Measurements from ENCODE around the gene VEPH1.

VEPH1 gene

DNA sequence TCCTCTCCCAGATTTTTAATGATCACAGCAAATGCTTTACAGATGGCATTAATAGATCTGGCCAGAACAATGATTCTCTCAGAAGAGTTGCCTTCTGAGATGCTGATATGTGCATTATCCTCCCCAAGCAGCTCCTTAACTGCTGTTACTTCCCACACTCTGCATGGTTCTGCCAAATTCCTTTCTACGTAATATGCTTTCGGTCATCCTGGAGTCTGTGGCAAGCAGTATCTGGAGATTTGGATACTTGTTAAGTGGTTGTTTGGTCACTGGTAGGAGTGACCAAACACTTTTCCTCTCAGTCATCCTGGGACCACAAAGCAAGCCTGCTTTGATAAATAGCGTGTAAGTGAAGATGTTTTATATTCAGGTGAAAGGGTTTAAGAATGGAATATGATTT is 272.1 kb downstream of the VEPH1 start:
- ChIA-PET POLR2A (no interaction called here), CTCF (interaction anchor here (1.2 to 1.3 kb wide), 3 partner anchors 9 to 108 kb away, joined by 3 to 5 read pairs (median 3); no protein-coding TSS in a partner anchor)
- TF ChIP-seq, protein P1, sequence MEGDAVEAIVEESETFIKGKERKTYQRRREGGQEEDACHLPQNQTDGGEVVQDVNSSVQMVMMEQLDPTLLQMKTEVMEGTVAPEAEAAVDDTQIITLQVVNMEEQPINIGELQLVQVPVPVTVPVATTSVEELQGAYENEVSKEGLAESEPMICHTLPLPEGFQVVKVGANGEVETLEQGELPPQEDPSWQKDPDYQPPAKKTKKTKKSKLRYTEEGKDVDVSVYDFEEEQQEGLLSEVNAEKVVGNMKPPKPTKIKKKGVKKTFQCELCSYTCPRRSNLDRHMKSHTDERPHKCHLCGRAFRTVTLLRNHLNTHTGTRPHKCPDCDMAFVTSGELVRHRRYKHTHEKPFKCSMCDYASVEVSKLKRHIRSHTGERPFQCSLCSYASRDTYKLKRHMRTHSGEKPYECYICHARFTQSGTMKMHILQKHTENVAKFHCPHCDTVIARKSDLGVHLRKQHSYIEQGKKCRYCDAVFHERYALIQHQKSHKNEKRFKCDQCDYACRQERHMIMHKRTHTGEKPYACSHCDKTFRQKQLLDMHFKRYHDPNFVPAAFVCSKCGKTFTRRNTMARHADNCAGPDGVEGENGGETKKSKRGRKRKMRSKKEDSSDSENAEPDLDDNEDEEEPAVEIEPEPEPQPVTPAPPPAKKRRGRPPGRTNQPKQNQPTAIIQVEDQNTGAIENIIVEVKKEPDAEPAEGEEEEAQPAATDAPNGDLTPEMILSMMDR (IDR thresholded peaks at IDR 0.05; ENCODE audit: insufficient read depth, low read length, missing control alignments) = no peak
- DNase-seq (ENCODE audit: low read depth, low spot score) = peak; percentile 59
- H3K4me3 ChIP-seq (ENCODE audit: low read depth, low read length) = no peak overlapping the region

DNA sequence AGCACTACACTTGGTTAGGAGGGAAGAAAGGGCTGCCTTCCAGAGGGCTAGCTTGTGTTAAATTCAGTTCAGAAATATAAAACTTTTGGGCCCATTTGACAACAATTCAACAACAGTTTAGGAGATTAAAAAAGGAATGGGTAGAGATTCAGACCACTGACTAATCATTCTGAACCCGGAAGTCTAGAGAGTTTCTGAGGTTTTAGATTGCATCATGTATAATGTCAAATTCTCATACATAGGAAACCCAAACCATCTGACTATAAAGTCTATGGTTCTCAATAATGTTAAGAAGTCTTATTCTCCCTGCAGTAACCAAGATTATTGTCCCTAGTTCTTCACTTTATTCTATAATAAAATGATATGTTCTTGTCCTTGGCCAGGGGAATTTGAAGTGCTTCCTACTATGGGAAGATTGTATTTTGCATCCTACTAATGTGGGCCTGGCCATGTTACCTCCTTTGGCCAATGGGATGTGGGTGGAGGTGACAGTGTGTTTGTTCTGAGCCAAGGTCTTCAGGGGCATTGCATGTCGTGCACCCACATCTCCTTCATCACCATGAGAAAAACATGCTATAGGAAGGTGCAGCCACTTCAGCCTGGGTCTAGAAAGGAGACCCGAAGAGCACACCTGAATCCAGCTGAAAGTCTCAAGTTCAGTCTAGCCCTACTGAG is 276.9 kb downstream of the VEPH1 start:
- ChIA-PET CTCF (interaction anchor here (1.3 to 1.9 kb wide), 4 partner anchors 11 to 24 kb away, joined by 3 to 5 read pairs (median 4); no protein-coding TSS in a partner anchor), POLR2A (no interaction called here)
- DNase-seq (ENCODE audit: low read depth, low spot score) = no peak
- TF ChIP-seq, protein P1 (IDR thresholded peaks at IDR 0.05; ENCODE audit: insufficient read depth, low read length, missing control alignments) = no peak
- no peak overlapping the region for H3K4me3 ChIP-seq (ENCODE audit: low read depth, low read length)

DNA sequence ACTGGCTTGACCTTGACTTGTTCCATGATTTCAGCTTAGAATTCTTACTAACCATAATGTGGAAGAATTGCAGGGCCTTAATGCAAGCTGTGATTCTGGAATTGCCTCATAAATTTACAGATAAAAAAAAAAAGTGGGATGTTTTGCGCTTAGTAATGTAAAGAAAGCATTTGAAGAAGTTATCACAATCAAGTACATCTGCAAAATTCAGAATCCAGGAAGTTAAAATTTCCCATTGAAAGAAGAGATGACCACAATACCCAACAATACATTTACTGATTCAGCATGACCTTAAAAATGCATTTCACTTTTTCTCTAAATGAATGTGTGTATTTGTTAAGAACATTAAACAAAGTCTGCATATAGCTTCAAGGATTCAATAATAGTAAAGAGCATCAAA is 278.2 kb downstream of the VEPH1 start:
- no peak for DNase-seq (ENCODE audit: low read depth, low spot score)
- CTCF ChIA-PET = interaction anchor here (1.3 to 2.0 kb wide), 4 partner anchors 21 to 308 kb away, joined by 4 to 5 read pairs (median 5); no protein-coding TSS in a partner anchor
- POLR2A ChIA-PET = no interaction called here
- no peak overlapping the region for H3K4me3 ChIP-seq (ENCODE audit: low read depth, low read length)
- TF ChIP-seq, protein P1 (IDR thresholded peaks at IDR 0.05; ENCODE audit: insufficient read depth, low read length, missing control alignments) = no peak

DNA sequence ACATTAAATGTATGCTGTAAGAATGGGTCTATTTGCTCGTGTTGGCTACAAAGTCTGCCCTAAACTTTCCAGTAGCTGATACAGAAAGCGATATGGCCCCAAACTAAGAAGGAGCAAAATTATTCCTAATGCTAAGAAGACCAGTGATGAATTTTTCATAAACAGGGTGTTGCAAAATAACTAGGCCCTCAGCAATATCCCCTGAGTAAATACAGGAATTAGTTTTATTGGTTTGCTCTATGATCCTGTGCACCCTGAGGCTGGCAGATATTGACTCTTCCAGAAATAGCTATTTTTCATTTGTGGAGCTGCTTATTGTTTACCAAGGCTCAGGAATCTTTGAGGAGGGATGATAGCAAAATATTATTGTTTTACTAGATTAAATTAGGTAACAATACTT is 282.3 kb downstream of the VEPH1 start:
- TF ChIP-seq, protein P1 (IDR thresholded peaks at IDR 0.05; ENCODE audit: insufficient read depth, low read length, missing control alignments) = no peak
- DNase-seq (ENCODE audit: low read depth, low spot score) = no peak
- POLR2A ChIA-PET = interaction anchor here (0.6 kb wide), 1 partner anchor 1415 kb away, joined by 3 read pairs; the partner anchor contains the start of gene C3orf33
- CTCF ChIA-PET = interaction anchor here (1.0 to 2.4 kb wide), 6 partner anchors 14 to 352 kb away, joined by 3 to 6 read pairs (median 4); no protein-coding TSS in a partner anchor
- no peak overlapping the region for H3K4me3 ChIP-seq (ENCODE audit: low read depth, low read length)

DNA sequence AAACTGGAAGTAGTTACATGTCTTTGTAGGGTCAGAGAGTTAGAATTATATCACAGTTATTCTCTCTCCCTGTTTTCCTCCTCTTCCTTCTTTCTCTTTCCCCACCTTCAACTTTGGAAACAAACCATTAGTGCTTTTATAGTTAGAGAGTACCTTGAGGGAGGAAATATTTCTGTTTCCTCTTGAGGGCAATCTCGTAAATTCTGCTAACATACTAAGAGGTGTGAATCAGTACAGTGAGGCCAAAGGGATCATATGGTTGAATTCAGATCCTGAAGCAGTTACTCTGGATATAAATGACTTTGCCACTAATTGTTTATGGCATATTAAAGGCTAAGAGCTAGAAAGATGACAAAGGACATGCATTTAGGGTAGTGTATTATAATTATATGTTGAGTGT is 283.0 kb downstream of the VEPH1 start:
- TF ChIP-seq, protein P1 (IDR thresholded peaks at IDR 0.05; ENCODE audit: insufficient read depth, low read length, missing control alignments) = no peak
- DNase-seq (ENCODE audit: low read depth, low spot score) = no peak
- POLR2A ChIA-PET = interaction anchor here (0.6 kb wide), 1 partner anchor 1414 kb away, joined by 3 read pairs; the partner anchor contains the start of gene C3orf33
- CTCF ChIA-PET = interaction anchor here (1.5 to 2.4 kb wide), 2 partner anchors 14 to 19 kb away, joined by 4 to 6 read pairs; no protein-coding TSS in a partner anchor
- H3K4me3 ChIP-seq (ENCODE audit: low read depth, low read length) = no peak overlapping the region

DNA sequence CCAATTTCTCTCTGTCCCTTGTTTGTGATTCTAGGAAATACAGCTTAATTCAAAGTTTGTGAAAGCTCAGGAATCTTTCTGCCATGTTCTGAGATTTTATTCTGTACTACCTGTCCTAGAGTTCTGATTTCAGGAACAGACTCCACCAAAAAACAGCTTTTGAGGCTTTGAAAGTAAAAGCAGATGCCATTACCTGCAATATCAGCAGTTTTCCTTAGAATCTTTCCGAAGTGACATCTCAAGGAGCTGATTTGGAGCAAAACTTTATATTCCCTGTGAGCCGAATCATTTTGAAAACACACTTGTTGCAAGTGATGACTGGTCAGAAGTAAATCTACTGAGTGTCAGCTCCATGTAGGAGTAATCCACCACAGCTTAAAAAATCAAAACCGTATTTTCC is 284.0 kb downstream of the VEPH1 start:
- TF ChIP-seq, protein P1 (IDR thresholded peaks at IDR 0.05; ENCODE audit: insufficient read depth, low read length, missing control alignments) = no peak
- no peak for DNase-seq (ENCODE audit: low read depth, low spot score)
- ChIA-PET CTCF (interaction anchor here (1.3 to 2.4 kb wide), 2 partner anchors 9 to 13 kb away, joined by 4 to 6 read pairs; no protein-coding TSS in a partner anchor), POLR2A (no interaction called here)
- no peak overlapping the region for H3K4me3 ChIP-seq (ENCODE audit: low read depth, low read length)

All from AG04449 (cell line).